ENCODE results near the gene SRGAP1.

DNA sequence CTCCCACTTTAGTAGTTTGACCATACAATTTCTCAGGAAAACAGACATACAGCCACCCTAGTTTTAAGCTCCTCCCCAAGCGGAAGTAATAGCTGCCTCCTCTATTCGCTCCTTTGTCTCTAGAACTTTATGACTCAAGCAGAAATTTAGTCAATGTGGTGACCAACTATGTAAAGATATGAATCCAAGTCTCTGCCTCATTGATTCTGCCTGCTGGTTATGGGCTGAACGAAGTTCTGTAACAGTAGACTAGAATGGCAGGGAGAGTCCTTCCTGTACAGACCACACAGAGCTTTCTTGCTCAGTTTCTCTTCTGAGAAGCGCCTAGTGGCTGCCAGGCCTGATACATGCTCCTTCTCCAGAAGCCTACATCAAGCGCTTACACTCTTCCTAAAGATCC, 358.5 kb downstream of the SRGAP1 start:
- TF ChIP-seq GATA2 (IDR thresholded peaks at IDR 0.05; ENCODE audit: low read depth, low read length) (no peak), GATA3 (IDR thresholded peaks at IDR 0.05; ENCODE audit: low read depth, low read length) (no peak)

Data from SH-SY5Y (cell line).